H1 (cell line): ENCODE data around the gene SLC6A19. TPM values are rescaled to one million over a fixed set of nuclear protein-coding genes. Genes with fewer than 3 reads are reported as not detected.

Source experiments
- CTCF ChIA-PET: fragments of 300-600 bp; sonication (Branson Sonifier 250); formaldehyde crosslinking; loops from one replicate; lab custom pipeline; 2021; ENCODE audit not compliant: partially characterized antibody; lab: Charles Lee
- POLR2A ChIA-PET: fragments of 300-600 bp; sonication (Branson Sonifier 250); formaldehyde crosslinking; loops from one replicate; lab custom pipeline; 2021; ENCODE audit warnings: inconsistent platforms; ENCODE audit not compliant: partially characterized antibody; lab: Charles Lee
- DNase-seq, 2 experiments: peaks; one replicate each; pipeline versions ENCODE4 v3.0.0 to v3.0.0-alpha.2; 2010 to 2022; ENCODE audit warnings: low spot score in 2 of 2, low read depth in 1 of 2, mixed read lengths in 1 of 2
- FAIRE-seq: peaks from 2 replicates; lab custom pipeline; 2011; peaks lifted over from hg19 to GRCh38; lab: Jason Lieb, UNC
- H2AFZ ChIP-seq: 2 replicates; pipeline ENCODE4 v1.8.1; 2012; ENCODE audit warnings: low read length, inconsistent platforms
- H2AK5ac ChIP-seq: 2 replicates; pipeline ENCODE4 v1.6.1; 2013; ENCODE audit warnings: low read depth, low read length
- H2BK120ac ChIP-seq: replicated peaks from 2 replicates; pipeline ENCODE3; 2013; ENCODE audit warnings: low read depth, low read length, inconsistent platforms
- H2BK12ac ChIP-seq: 2 replicates; pipeline ENCODE4 v1.6.1; 2013; ENCODE audit warnings: low read depth, low read length
- H2BK15ac ChIP-seq: 2 replicates; pipeline ENCODE4 v1.6.1; 2013; ENCODE audit warnings: low read length
- H2BK20ac ChIP-seq: 2 replicates; pipeline ENCODE4 v1.6.1; 2013; ENCODE audit warnings: low read length
- H2BK5ac ChIP-seq: 2 replicates; pipeline ENCODE4 v1.6.1; 2013; ENCODE audit warnings: low read depth, low read length
- H3K14ac ChIP-seq: 2 replicates; pipeline ENCODE4 v1.6.1; 2013; ENCODE audit warnings: inconsistent platforms; ENCODE audit not compliant: insufficient read length
- H3K18ac ChIP-seq: 2 replicates; pipeline ENCODE4 v1.6.1; 2013; ENCODE audit warnings: low read length; ENCODE audit errors: extremely low read depth
- H3K23ac ChIP-seq: 2 replicates; pipeline ENCODE4 v1.6.1; 2013; ENCODE audit warnings: inconsistent platforms; ENCODE audit not compliant: insufficient read length
- H3K23me2 ChIP-seq: 2 replicates; pipeline ENCODE4 v1.6.1; 2013; ENCODE audit warnings: low read depth, low read length
- H3K27ac ChIP-seq: 2 replicates; pipeline ENCODE4 v1.6.1; 2011; ENCODE audit warnings: low read depth, low read length, inconsistent platforms
- H3K27me3 ChIP-seq, 4 experiments: replicated peaks in 1 of 4; 1 replicate in 1 of 4; 2 replicates in 3 of 4; pipeline versions ENCODE4 v1.6.1 to v1.8.1; 2011 to 2013; ENCODE audit warnings: low read length in 3 of 4, mild to moderate bottlenecking in 3 of 4, inconsistent platforms in 2 of 4, mixed read lengths in 2 of 4, moderate library complexity in 1 of 4; ENCODE audit not compliant: control insufficient read depth in 3 of 4, insufficient read depth in 3 of 4; ENCODE audit errors: extremely low read depth in 1 of 4
- H3K36me3 ChIP-seq, 4 experiments: 2 replicates each; pipeline versions ENCODE4 v1.6.1 to v1.8.1; 2011 to 2013; ENCODE audit warnings: mild to moderate bottlenecking in 4 of 4, low read length in 3 of 4, moderate library complexity in 2 of 4, control low read depth in 1 of 4, inconsistent platforms in 1 of 4; ENCODE audit not compliant: insufficient read depth in 4 of 4, control insufficient read depth in 2 of 4
- H3K4ac ChIP-seq: replicated peaks from 2 replicates; pipeline ENCODE3; 2013; ENCODE audit warnings: low read length, low read depth, mixed read lengths, inconsistent platforms; ENCODE audit not compliant: insufficient read length
- H3K4me1 ChIP-seq, 4 experiments: replicated peaks in 1 of 4; 1 replicate in 1 of 4; 2 replicates in 3 of 4; pipeline versions ENCODE4 v1.6.1 to v1.8.1; 2011 to 2013; ENCODE audit warnings: low read length in 3 of 4, inconsistent platforms in 2 of 4, mixed read lengths in 1 of 4; ENCODE audit not compliant: insufficient read depth in 4 of 4, control insufficient read depth in 3 of 4
- H3K4me2 ChIP-seq, 2 experiments: 2 replicates each; pipeline versions ENCODE4 v1.6.1 to v1.8.1; 2011 to 2013; ENCODE audit warnings: low read depth in 2 of 2, low read length in 2 of 2, control low read depth in 1 of 2, inconsistent platforms in 1 of 2, mild to moderate bottlenecking in 1 of 2; ENCODE audit not compliant: insufficient read depth in 1 of 2
- H3K4me3 ChIP-seq, 4 experiments: fragments of 200-600, 300-600 bp in 1 of 4; sonication (generic), shearing (Covaris generic), sonication (Bioruptor Twin) in 1 of 4; 2 replicates each; pipeline versions ENCODE4 v1.5.1 to v1.8.1; 2011 to 2016; ENCODE audit warnings: low read length in 4 of 4, low read depth in 3 of 4, control low read depth in 2 of 4, inconsistent platforms in 2 of 4, mild to moderate bottlenecking in 2 of 4, mixed read lengths in 1 of 4, moderate library complexity in 1 of 4; ENCODE audit not compliant: insufficient read depth in 2 of 4; ENCODE audit errors: extremely low read depth in 1 of 4
- H3K56ac ChIP-seq: replicated peaks from 2 replicates; pipeline ENCODE3; 2013; ENCODE audit warnings: low read depth, mild to moderate bottlenecking, mixed read lengths, low read length, inconsistent platforms; ENCODE audit not compliant: insufficient read length
- H3K79me1 ChIP-seq: 2 replicates; pipeline ENCODE4 v1.6.1; 2013; ENCODE audit warnings: low read depth, low read length, control low read depth
- H3K79me2 ChIP-seq, 2 experiments: 2 replicates each; pipeline versions ENCODE4 v1.6.1 to v1.8.1; 2012 to 2013; ENCODE audit warnings: low read length in 2 of 2, mild to moderate bottlenecking in 2 of 2, inconsistent platforms in 1 of 2; ENCODE audit not compliant: insufficient read depth in 2 of 2, control insufficient read depth in 1 of 2
- H3K9ac ChIP-seq, 4 experiments: replicated peaks in 1 of 4; 1 replicate in 1 of 4; 2 replicates in 3 of 4; pipeline versions ENCODE4 v1.6.1 to v1.8.1; 2011 to 2013; ENCODE audit warnings: low read depth in 3 of 4, low read length in 3 of 4, control low read depth in 2 of 4, mild to moderate bottlenecking in 2 of 4, moderate library complexity in 2 of 4, inconsistent platforms in 1 of 4; ENCODE audit errors: extremely low read depth in 1 of 4
- H3K9me3 ChIP-seq, 2 experiments: 2 replicates each; pipeline versions ENCODE4 v1.6.1 to v1.8.1; 2012 to 2013; ENCODE audit warnings: mild to moderate bottlenecking in 2 of 2, moderate library complexity in 2 of 2, control low read depth in 1 of 2, inconsistent platforms in 1 of 2, low read depth in 1 of 2, low read length in 1 of 2, mixed read lengths in 1 of 2; ENCODE audit not compliant: insufficient read depth in 2 of 2
- H4K20me1 ChIP-seq, 2 experiments: replicated peaks in 1 of 2; 2 replicates each; pipeline versions ENCODE3 to v1.8.1; 2011 to 2013; ENCODE audit warnings: inconsistent platforms in 2 of 2, low read length in 2 of 2, mild to moderate bottlenecking in 1 of 2; ENCODE audit not compliant: insufficient read depth in 2 of 2, control insufficient read depth in 1 of 2
- H4K5ac ChIP-seq: 2 replicates; pipeline ENCODE4 v1.6.1; 2013; ENCODE audit warnings: low read length, low read depth, mixed read lengths, inconsistent platforms; ENCODE audit not compliant: insufficient read length
- H4K8ac ChIP-seq: 2 replicates; pipeline ENCODE4 v1.8.0; 2013; ENCODE audit warnings: mild to moderate bottlenecking, moderate library complexity, low read length, inconsistent platforms; ENCODE audit not compliant: insufficient read depth; ENCODE audit errors: extremely low read depth
- H4K91ac ChIP-seq: replicated peaks from 2 replicates; pipeline ENCODE3; 2013; ENCODE audit warnings: low read length, mixed read lengths, inconsistent platforms; ENCODE audit not compliant: insufficient read length
- BCL11A ChIP-seq, 2 experiments: IDR thresholded peaks; one replicate each; pipeline ENCODE4 v1.6.1; 2011; ENCODE audit warnings: low read depth in 2 of 2, low read length in 2 of 2, mild to moderate bottlenecking in 2 of 2
- CBX8 ChIP-seq: fragments of 300-800, 300-1000 bp; sonication (generic); IDR thresholded peaks from 2 replicates; pipeline ENCODE4 v1.7.1; 2016; ENCODE audit warnings: low read depth, low read length, borderline replicate concordance
- EP300 ChIP-seq, 2 experiments: IDR thresholded peaks; 1 replicate in 1 of 2; 2 replicates in 1 of 2; pipeline ENCODE4 v1.6.1; 2011 to 2012; ENCODE audit warnings: low read depth in 2 of 2, low read length in 2 of 2, mild to moderate bottlenecking in 2 of 2, borderline replicate concordance in 1 of 2, inconsistent platforms in 1 of 2, moderate library complexity in 1 of 2
- FOSL1 ChIP-seq: IDR thresholded peaks from 2 replicates; pipeline ENCODE4 v1.6.1; 2011; ENCODE audit warnings: mild to moderate bottlenecking, low read depth, low read length, moderate library complexity; ENCODE audit not compliant: insufficient read depth
- GABPA ChIP-seq: IDR thresholded peaks from 2 replicates; pipeline ENCODE4 v1.6.1; 2011; ENCODE audit warnings: mild to moderate bottlenecking, low read length, moderate library complexity, borderline replicate concordance; ENCODE audit not compliant: insufficient read depth
- NANOG ChIP-seq: IDR thresholded peaks from 2 replicates; pipeline ENCODE4 v1.6.1; 2011; ENCODE audit warnings: low read length, low read depth, mild to moderate bottlenecking, inconsistent platforms; ENCODE audit not compliant: insufficient read depth, poor library complexity, severe bottlenecking
- POLR2AphosphoS5 ChIP-seq: IDR thresholded peaks from 2 replicates; pipeline ENCODE4 v1.6.1; 2011; ENCODE audit warnings: low read depth, low read length
- RBBP5 ChIP-seq: IDR thresholded peaks from 2 replicates; pipeline ENCODE4 v1.7.1; 2012; ENCODE audit warnings: low read depth, mild to moderate bottlenecking, inconsistent platforms, low read length, moderate library complexity, borderline replicate concordance
- RXRA ChIP-seq: IDR thresholded peaks from 2 replicates; pipeline ENCODE4 v1.6.1; 2011; ENCODE audit warnings: low read depth, mild to moderate bottlenecking, low read length, moderate library complexity; ENCODE audit not compliant: insufficient read depth
- SAP30 ChIP-seq: fragments of 300-600 bp; sonication (generic); IDR thresholded peaks from 2 replicates; pipeline ENCODE4 v1.7.1; 2012; ENCODE audit warnings: low read length, moderate library complexity, mild to moderate bottlenecking, inconsistent platforms; ENCODE audit not compliant: insufficient read depth, insufficient replicate concordance
- SIRT6 ChIP-seq: IDR thresholded peaks from one replicate; pipeline ENCODE4 v1.7.1; 2012; ENCODE audit warnings: low read length, inconsistent platforms
- TBP ChIP-seq: IDR thresholded peaks from 2 replicates; pipeline ENCODE4 v1.6.1; 2011; ENCODE audit warnings: low read depth, low read length, improper control_type of control experiment
- WGBS, 2 experiments: shearing (Covaris generic) in 1 of 2; methylation state at CpG; one replicate each; pipeline versions ENCODE4 v1.1.6 to v1.1.7; 2013 to 2015; ENCODE audit warnings: low lambda C conversion rate in 2 of 2, mixed read lengths in 2 of 2, inconsistent platforms in 1 of 2, low coverage in 1 of 2, missing lambda C conversion rate in 1 of 2; ENCODE audit not compliant: insufficient replicate concordance in 2 of 2, insufficient coverage in 1 of 2, insufficient read length in 1 of 2; ENCODE audit errors: extremely low coverage in 1 of 2, missing lambda C conversion rate in 1 of 2; 5-methylcytosine and 5-hydroxymethylcytosine counted together
- polyA plus RNA-seq, 7 experiments: library from polyadenylated mRNA; depleted of rRNA in 3 of 7; stranded (reverse) in 5 of 7; unstranded in 2 of 7; fragments of >200 nt in 5 of 7; fragments of 200-250 nt in 2 of 7; gene quantifications; 1 replicate in 5 of 7; 2 replicates in 1 of 7; 4 replicates in 1 of 7; pipeline versions ENCODE4 v1.2.1 to v1.2.3, GENCODE V29; 2011 to 2013; ENCODE audit warnings: missing spikeins in 2 of 7, mixed read lengths in 2 of 7
- total RNA-seq: library from RNA; stranded (reverse); fragmentation: NEBNext Ultra II Directional; extraction: Animal tissue kit (Norgen Biotek cat#: 25700); gene quantifications from 2 replicates; pipeline ENCODE4 v1.2.1, GENCODE V29; 2021
- TF ChIP-seq, protein P1 (sequence below): IDR thresholded peaks from 2 replicates; pipeline ENCODE4 v1.6.1; 2012; ENCODE audit warnings: inconsistent platforms

Gene SLC6A19
- total and polyA plus RNA-seq, 2 of the 8 experiments (the other 6 are each of a cell fraction or from before 2014, with no cell fraction given), result 0.02 TPM; not detected in 1

DNA sequence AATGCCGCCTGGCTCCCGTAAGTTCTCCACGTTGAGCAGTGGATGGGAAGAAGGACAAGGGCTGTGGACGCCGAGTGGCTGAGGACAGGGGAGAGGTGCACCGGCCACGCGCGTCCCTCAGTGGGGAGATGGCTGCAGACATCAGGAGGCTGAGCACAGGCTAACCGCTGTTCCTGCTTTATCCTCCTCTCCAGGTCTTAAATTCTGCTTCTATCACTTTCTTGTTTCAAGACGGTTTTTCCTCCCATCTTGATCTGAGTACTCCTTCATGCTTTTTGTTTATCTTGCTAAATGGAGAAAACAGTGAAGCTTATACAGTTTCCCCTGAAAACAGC, 42.1 kb upstream of the SLC6A19 start:
- no peak overlapping the region for H3K4ac ChIP-seq
- H4K91ac ChIP-seq, result no peak overlapping the region
- H2BK5ac ChIP-seq, result no peak overlapping the region
- no peak overlapping the region for H3K27ac ChIP-seq
- no peak overlapping the region for H3K56ac ChIP-seq
- H3K4me2 ChIP-seq, result no peak overlapping the region
- ChIA-PET CTCF (interaction anchor here (0.5 to 1.0 kb wide), 2 partner anchors 10 to 16 kb away, joined by 3 to 4 read pairs; no protein-coding TSS in a partner anchor), POLR2A (no interaction called here)
- no peak overlapping the region for H3K18ac ChIP-seq
- H2BK12ac ChIP-seq, result no peak overlapping the region
- no peaks in the 10 kb centered on the region for H3K36me3 ChIP-seq
- peaks cover 3 to 10% of the 10 kb centered on the region in 2 experiments; a peak in 2 of 4 replicates for H3K9me3 ChIP-seq
- peaks cover 0 to 3% (median 0%) of the 10 kb centered on the region in 4 experiments; a peak in 2 of 7 replicates for H3K4me1 ChIP-seq
- peaks cover 1 to 4% of the 10 kb centered on the region in 2 experiments for H4K20me1 ChIP-seq
- no peak overlapping the region for H2AFZ ChIP-seq
- no peak overlapping the region for H4K5ac ChIP-seq
- H3K4me3 ChIP-seq, result no peak overlapping the region
- no peaks in the 10 kb centered on the region for H3K79me2 ChIP-seq
- no peak overlapping the region for H3K14ac ChIP-seq
- no peak overlapping the region for H2BK15ac ChIP-seq
- no peaks in the 10 kb centered on the region for H3K79me1 ChIP-seq
- peak overlapping the region; percentile 31; the same call in 1 of the 2 replicates for H4K8ac ChIP-seq
- H3K23ac ChIP-seq, result no peak overlapping the region
- FAIRE-seq (no peak), DNase-seq (no peak)
- H3K9ac ChIP-seq, result no peak overlapping the region
- H2BK120ac ChIP-seq, result no peak overlapping the region
- H2BK20ac ChIP-seq, result no peak overlapping the region; the same call in 1 of the 2 replicates
- H3K23me2 ChIP-seq, result peaks cover 3% of the 10 kb centered on the region; the same call in 1 of the 2 replicates
- WGBS, 2 experiments, result 90% methylated on average over 11 of the region's 11 CpGs; no CpG with 5 or more reads in 1 of the 2 experiments
- no peak overlapping the region for H2AK5ac ChIP-seq
- peaks cover 15 to 30% (median 28%) of the 10 kb centered on the region in 4 experiments for H3K27me3 ChIP-seq
- TF ChIP-seq FOSL1 (no peak), CBX8 (no peak), RXRA (no peak), TBP (no peak), POLR2AphosphoS5 (no peak), SIRT6 (no peak), BCL11A (IDR thresholded peaks at IDR 0.05; ENCODE audit: low read depth in 2 of 2, low read length in 2 of 2) (no peak), RBBP5 (no peak), SAP30 (no peak), NANOG (no peak), EP300 (IDR thresholded peaks at IDR 0.05; ENCODE audit: borderline replicate concordance in 1 of 2, low read depth in 2 of 2, low read length in 2 of 2) (no peak), GABPA (no peak)
- TF ChIP-seq, protein P1, sequence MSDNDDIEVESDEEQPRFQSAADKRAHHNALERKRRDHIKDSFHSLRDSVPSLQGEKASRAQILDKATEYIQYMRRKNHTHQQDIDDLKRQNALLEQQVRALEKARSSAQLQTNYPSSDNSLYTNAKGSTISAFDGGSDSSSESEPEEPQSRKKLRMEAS, result no peak
